Loucy (cell line): ENCODE measurements around the gene APH1B.

ENCODE experiments used
- H2AFZ ChIP-seq: fragments of 200-600 bp; sonication (generic); 2 replicates; pipeline ENCODE4 v1.6.0; 2016; ENCODE audit warnings: antibody characterized with exemption, mild to moderate bottlenecking, low read length, moderate library complexity
- H3F3A ChIP-seq: fragments of 200-600 bp; 2 replicates; pipeline ENCODE4 v1.6.0; 2016; ENCODE audit warnings: antibody characterized with exemption, low read depth, mild to moderate bottlenecking
- H3K27me3 ChIP-seq: fragments of 200-600 bp; sonication (generic); 2 replicates; pipeline ENCODE4 v1.6.1; 2014; ENCODE audit warnings: low read length, mild to moderate bottlenecking; ENCODE audit not compliant: insufficient read depth, poor library complexity, severe bottlenecking
- H3K36me3 ChIP-seq: fragments of 200-600 bp; sonication (generic); 2 replicates; pipeline ENCODE4 v1.6.1; 2016; ENCODE audit warnings: low read length; ENCODE audit not compliant: insufficient read depth
- H3K4me1 ChIP-seq: fragments of 200-600 bp; sonication (generic); 2 replicates; pipeline ENCODE4 v1.5.1; 2014; ENCODE audit warnings: low read length, mild to moderate bottlenecking; ENCODE audit not compliant: insufficient read depth, poor library complexity, severe bottlenecking
- H3K4me2 ChIP-seq: fragments of 200-600 bp; sonication (generic); 2 replicates; pipeline ENCODE4 v1.6.0; 2014; ENCODE audit warnings: antibody characterized with exemption, low read length, low read depth, mild to moderate bottlenecking; ENCODE audit not compliant: poor library complexity, severe bottlenecking
- H3K4me3 ChIP-seq: fragments of 200-600 bp; sonication (generic); 2 replicates; pipeline ENCODE4 v1.5.1; 2014; ENCODE audit warnings: low read length, mild to moderate bottlenecking, mixed read lengths; ENCODE audit not compliant: poor library complexity, severe bottlenecking
- H3K79me2 ChIP-seq: fragments of 200-600 bp; sonication (generic); 2 replicates; pipeline ENCODE4 v1.6.1; 2014; ENCODE audit warnings: low read length; ENCODE audit not compliant: insufficient read depth
- H3K9ac ChIP-seq: fragments of 200-600 bp; sonication (generic); 2 replicates; pipeline ENCODE4 v1.6.0; 2014; ENCODE audit warnings: mild to moderate bottlenecking, low read depth, low read length, moderate library complexity; ENCODE audit not compliant: poor library complexity, severe bottlenecking
- H3K9me2 ChIP-seq: fragments of 200-600 bp; sonication (generic); replicated peaks from 2 replicates; pipeline ENCODE4 v1.6.1; 2016; ENCODE audit warnings: low read depth, low read length, mixed read lengths
- H3K9me3 ChIP-seq: fragments of 200-600 bp; sonication (generic); 2 replicates; pipeline ENCODE4 v1.6.1; 2014; ENCODE audit warnings: mild to moderate bottlenecking, antibody characterized with exemption, low read length, low read depth; ENCODE audit not compliant: insufficient read depth
- H4K20me1 ChIP-seq: fragments of 200-600 bp; sonication (generic); 2 replicates; pipeline ENCODE4 v1.6.0; 2014; ENCODE audit warnings: antibody characterized with exemption, low read length, mild to moderate bottlenecking; ENCODE audit not compliant: insufficient read depth, poor library complexity, severe bottlenecking
- CTCF ChIP-seq: fragments of 200-600 bp; sonication (generic); conservative IDR thresholded peaks from 2 replicates; pipeline ENCODE4 v1.5.1; 2014; ENCODE audit warnings: mild to moderate bottlenecking, antibody characterized with exemption, low read length
- EZH2phosphoT487 ChIP-seq: fragments of 200-600 bp; IDR thresholded peaks from 2 replicates; pipeline ENCODE4 v1.6.1; 2018; ENCODE audit warnings: antibody characterized with exemption, mild to moderate bottlenecking, moderate library complexity, borderline replicate concordance

Gene APH1B

DNA sequence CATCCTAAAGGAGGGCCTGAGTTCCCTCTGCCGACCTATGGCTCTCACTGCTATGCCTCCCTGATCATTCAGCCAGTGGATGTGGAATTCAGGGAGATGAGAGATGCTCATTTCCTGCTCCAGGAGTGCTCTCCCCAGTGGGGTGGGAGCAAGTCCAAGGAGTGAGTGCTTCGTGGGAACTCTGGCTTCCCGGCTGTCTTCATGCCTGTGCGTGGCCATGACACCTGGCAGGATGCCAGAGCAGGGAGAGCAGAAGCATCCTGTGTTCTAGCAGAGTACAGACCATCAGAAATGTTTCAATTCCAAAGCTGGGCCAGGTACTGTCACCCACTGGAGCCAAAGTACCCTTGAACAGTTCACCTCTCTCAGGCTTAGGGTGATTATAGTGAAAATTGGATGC lies 45.1 kb downstream of the APH1B start:
- Histone ChIP-seq H4K20me1 (no peaks in the 10 kb centered on the region), H2AFZ (no peak overlapping the region)

GRCh38 chr15:63323798-63324563 lies 46.6 kb downstream of the APH1B start:
- no peaks in the 10 kb centered on the region for H3K36me3 ChIP-seq
- no peaks in the 10 kb centered on the region for H3K27me3 ChIP-seq
- no peaks in the 10 kb centered on the region for H3K9me2 ChIP-seq
- H3K9ac ChIP-seq: no peak overlapping the region
- no peak for TF ChIP-seq EZH2phosphoT487
- no peak overlapping the region for H3K4me3 ChIP-seq
- no peaks in the 10 kb centered on the region for H3K9me3 ChIP-seq
- H3K4me2 ChIP-seq: no peak overlapping the region
- no peaks in the 10 kb centered on the region for H3K4me1 ChIP-seq
- no peaks in the 10 kb centered on the region for H3F3A ChIP-seq
- H2AFZ ChIP-seq: no peak overlapping the region
- no peaks in the 10 kb centered on the region for H4K20me1 ChIP-seq
- no peaks in the 10 kb centered on the region for H3K79me2 ChIP-seq

More for the DNA sequence above, 45.1 kb downstream of the APH1B start:
- Histone ChIP-seq H3K4me1 (no peaks in the 10 kb centered on the region), H3K4me3 (no peak overlapping the region), H3K9me2 (no peaks in the 10 kb centered on the region), H3K79me2 (no peaks in the 10 kb centered on the region), H3K9ac (no peak overlapping the region), H3K27me3 (no peaks in the 10 kb centered on the region), H3K36me3 (no peaks in the 10 kb centered on the region), H3F3A (no peaks in the 10 kb centered on the region), H3K9me3 (no peaks in the 10 kb centered on the region), H3K4me2 (no peak overlapping the region)
- TF ChIP-seq CTCF (no peak), EZH2phosphoT487 (no peak)

DNA sequence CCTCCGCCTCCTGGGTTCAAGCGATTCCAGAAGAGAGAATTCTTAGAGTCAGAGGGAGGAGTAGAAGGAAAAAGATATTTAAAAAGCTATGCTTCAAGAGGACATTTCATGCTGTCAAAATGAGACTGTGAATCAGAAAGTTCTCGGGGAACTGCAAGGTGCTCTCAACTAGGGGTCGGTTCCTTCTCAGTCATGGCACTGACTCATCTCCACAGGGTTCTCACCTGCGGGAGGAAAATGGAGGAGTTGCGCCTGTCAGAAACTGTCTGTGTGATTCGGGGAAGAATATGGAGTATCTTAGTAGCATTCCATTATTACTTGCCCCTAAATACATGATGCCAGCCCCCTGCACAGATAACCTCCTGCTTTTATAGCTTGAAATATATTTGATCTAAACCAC lies 47.4 kb downstream of the APH1B start:
- H3K27me3 ChIP-seq: no peaks in the 10 kb centered on the region
- no peak overlapping the region for H2AFZ ChIP-seq
- H3K36me3 ChIP-seq: no peaks in the 10 kb centered on the region
- no peaks in the 10 kb centered on the region for H3K4me1 ChIP-seq
- H3K9me2 ChIP-seq: no peaks in the 10 kb centered on the region
- TF ChIP-seq CTCF (no peak), EZH2phosphoT487 (no peak)
- H3K9me3 ChIP-seq: no peaks in the 10 kb centered on the region
- no peak overlapping the region for H3K9ac ChIP-seq
- H3K4me3 ChIP-seq: no peak overlapping the region
- H3K4me2 ChIP-seq: no peak overlapping the region
- no peaks in the 10 kb centered on the region for H4K20me1 ChIP-seq
- no peaks in the 10 kb centered on the region for H3F3A ChIP-seq
- H3K79me2 ChIP-seq: no peaks in the 10 kb centered on the region
